Activated B cell treated with CpG ODN at 0.5 μM for 24 hours (primary cell): ENCODE results near the gene ZNF554. TPM values are rescaled to one million over a fixed set of nuclear protein-coding genes. Genes with fewer than 3 reads are reported as not detected.

Experiments
- ATAC-seq: fragments of 200-7000 bp; cut with Tn5 transposase; one replicate; pipeline ENCODE4 v1.10.0; 2021; ENCODE audit warnings: low read depth, mild to moderate bottlenecking, moderate library complexity
- CTCF ChIA-PET: fragments of 350-600 bp; sonication (Branson Sonifier 250); formaldehyde crosslinking; loops from one replicate; lab custom pipeline; 2021; ENCODE audit warnings: antibody characterized with exemption; lab: Charles Lee
- POLR2A ChIA-PET: fragments of 350-600 bp; sonication (Branson Sonifier 250); formaldehyde crosslinking; loops from one replicate; lab custom pipeline; 2021; ENCODE audit warnings: antibody characterized with exemption; lab: Charles Lee
- DNase-seq: peaks from one replicate; pipeline ENCODE4 v3.0.0; 2022
- H3K27ac Mint-ChIP-seq: one replicate; pipeline ENCODE4 v1.8.0; 2020; ENCODE audit warnings: mixed read lengths
- H3K27me3 Mint-ChIP-seq: one replicate; pipeline ENCODE4 v1.8.0; 2021; ENCODE audit warnings: mixed read lengths
- H3K36me3 Mint-ChIP-seq: one replicate; pipeline ENCODE4 v1.8.0; 2021; ENCODE audit warnings: low read depth, mixed read lengths
- H3K4me1 Mint-ChIP-seq: one replicate; pipeline ENCODE4 v1.8.0; 2021; ENCODE audit warnings: mixed read lengths
- H3K4me3 Mint-ChIP-seq: one replicate; pipeline ENCODE4 v1.8.0; 2020; ENCODE audit warnings: mild to moderate bottlenecking, mixed read lengths
- H3K9me3 Mint-ChIP-seq: one replicate; pipeline ENCODE4 v1.8.0; 2020; ENCODE audit warnings: mixed read lengths
- intact Hi-C: fragments of 100-400 bp; cut with micrococcal nuclease; formaldehyde crosslinking; loops from one replicate; pipeline ENCODE4 v1.15.1; 2024
- total RNA-seq: library from RNA; stranded (reverse); gene quantifications from 2 replicates; pipeline ENCODE4 v1.2.3, GENCODE V29; 2022
- TF ChIP-seq, protein P1 (sequence below): fragments of 200-600 bp; IDR thresholded peaks from one replicate; pipeline ENCODE4 v1.8.0; 2022; ENCODE audit warnings: antibody characterized with exemption, mild to moderate bottlenecking

ZNF554 gene
- total RNA-seq, 1 donor from 2014 or later, result 3.1 TPM

DNA sequence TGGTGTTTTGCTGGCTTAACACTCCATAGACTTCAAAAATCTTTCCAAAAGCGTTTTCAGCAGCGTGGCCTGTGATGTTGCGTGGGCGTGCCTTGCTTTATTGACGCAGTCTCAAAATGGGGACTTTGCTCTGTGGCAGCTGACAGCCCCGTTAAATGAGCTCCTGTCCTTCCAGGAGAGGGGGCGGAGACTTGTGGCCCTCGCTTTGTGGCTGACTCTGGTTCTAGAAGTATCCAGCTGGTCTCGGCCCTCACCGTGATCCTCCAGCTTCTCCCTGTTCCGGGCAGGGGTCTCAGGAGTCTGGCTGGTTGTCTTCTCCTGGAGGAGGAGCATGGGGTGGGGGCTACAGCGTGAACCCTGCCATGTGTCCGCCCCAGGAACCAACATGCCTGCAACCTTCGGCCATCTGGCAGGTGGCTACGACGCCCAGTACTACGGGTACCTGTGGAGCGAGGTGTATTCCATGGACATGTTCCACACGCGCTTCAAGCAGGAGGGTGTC lies 8.4 kb upstream of the ZNF554 start:
- Mint-ChIP-seq H3K27ac (no peak overlapping the region), H3K9me3 (no peaks in the 10 kb centered on the region), H3K36me3 (peaks cover 42% of the 10 kb centered on the region), H3K4me3 (no peak overlapping the region), H3K27me3 (no peaks in the 10 kb centered on the region), H3K4me1 (no peaks in the 10 kb centered on the region)
- intact Hi-C loops, result no loop called here
- TF ChIP-seq, protein P1, sequence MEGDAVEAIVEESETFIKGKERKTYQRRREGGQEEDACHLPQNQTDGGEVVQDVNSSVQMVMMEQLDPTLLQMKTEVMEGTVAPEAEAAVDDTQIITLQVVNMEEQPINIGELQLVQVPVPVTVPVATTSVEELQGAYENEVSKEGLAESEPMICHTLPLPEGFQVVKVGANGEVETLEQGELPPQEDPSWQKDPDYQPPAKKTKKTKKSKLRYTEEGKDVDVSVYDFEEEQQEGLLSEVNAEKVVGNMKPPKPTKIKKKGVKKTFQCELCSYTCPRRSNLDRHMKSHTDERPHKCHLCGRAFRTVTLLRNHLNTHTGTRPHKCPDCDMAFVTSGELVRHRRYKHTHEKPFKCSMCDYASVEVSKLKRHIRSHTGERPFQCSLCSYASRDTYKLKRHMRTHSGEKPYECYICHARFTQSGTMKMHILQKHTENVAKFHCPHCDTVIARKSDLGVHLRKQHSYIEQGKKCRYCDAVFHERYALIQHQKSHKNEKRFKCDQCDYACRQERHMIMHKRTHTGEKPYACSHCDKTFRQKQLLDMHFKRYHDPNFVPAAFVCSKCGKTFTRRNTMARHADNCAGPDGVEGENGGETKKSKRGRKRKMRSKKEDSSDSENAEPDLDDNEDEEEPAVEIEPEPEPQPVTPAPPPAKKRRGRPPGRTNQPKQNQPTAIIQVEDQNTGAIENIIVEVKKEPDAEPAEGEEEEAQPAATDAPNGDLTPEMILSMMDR, result no peak
- ChIA-PET POLR2A (interaction anchor here (0.5 kb wide), 1 partner anchor 553 kb away, joined by 3 read pairs; no protein-coding TSS in a partner anchor), CTCF (no interaction called here)
- no peak for DNase-seq
- no peak for ATAC-seq

DNA sequence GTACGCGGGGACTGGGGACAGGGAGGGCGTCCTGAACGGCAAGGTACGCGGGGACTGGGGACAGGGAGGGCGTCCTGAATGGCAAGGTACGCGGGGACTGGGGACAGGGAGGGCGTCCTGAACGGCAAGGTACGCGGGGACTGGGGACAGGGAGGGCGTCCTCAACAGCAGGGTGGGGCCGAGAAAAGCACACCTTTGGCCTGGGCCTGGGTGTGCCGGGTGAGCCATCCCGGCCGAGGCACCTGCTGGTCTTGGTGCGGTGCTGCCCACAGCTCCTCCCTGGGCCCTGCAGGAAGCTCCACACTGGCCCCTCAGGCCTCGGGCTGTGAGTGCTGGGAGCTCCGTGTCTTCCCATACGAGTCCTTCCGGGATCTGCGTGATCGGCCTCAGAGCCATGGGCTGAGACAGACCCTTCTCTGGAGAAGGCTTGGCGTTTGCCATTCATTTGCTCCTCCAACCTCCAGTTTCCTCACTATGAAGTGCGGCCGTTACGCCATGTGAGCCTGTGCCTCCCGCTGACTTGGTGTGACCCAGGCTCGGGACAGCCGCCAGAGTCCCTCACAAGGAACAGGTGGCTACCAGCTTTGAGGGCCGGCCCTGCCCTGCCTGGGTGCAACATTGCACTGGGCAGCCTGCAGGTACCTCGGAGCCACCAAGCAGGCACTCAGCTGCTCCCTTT lies 7.8 kb upstream of the ZNF554 start:
- no peaks in the 10 kb centered on the region for H3K4me1 Mint-ChIP-seq
- DNase-seq (no peak), ATAC-seq (no peak)
- TF ChIP-seq, protein P1, result no peak
- H3K27ac Mint-ChIP-seq, result no peak overlapping the region
- no peaks in the 10 kb centered on the region for H3K9me3 Mint-ChIP-seq
- intact Hi-C loops, result no loop called here
- CTCF ChIA-PET, result no interaction called here
- no peak overlapping the region for H3K4me3 Mint-ChIP-seq
- H3K36me3 Mint-ChIP-seq, result peaks cover 38% of the 10 kb centered on the region
- H3K27me3 Mint-ChIP-seq, result no peaks in the 10 kb centered on the region
- POLR2A ChIA-PET, result interaction anchor here (0.5 kb wide), 1 partner anchor 554 kb away, joined by 3 read pairs; no protein-coding TSS in a partner anchor

DNA sequence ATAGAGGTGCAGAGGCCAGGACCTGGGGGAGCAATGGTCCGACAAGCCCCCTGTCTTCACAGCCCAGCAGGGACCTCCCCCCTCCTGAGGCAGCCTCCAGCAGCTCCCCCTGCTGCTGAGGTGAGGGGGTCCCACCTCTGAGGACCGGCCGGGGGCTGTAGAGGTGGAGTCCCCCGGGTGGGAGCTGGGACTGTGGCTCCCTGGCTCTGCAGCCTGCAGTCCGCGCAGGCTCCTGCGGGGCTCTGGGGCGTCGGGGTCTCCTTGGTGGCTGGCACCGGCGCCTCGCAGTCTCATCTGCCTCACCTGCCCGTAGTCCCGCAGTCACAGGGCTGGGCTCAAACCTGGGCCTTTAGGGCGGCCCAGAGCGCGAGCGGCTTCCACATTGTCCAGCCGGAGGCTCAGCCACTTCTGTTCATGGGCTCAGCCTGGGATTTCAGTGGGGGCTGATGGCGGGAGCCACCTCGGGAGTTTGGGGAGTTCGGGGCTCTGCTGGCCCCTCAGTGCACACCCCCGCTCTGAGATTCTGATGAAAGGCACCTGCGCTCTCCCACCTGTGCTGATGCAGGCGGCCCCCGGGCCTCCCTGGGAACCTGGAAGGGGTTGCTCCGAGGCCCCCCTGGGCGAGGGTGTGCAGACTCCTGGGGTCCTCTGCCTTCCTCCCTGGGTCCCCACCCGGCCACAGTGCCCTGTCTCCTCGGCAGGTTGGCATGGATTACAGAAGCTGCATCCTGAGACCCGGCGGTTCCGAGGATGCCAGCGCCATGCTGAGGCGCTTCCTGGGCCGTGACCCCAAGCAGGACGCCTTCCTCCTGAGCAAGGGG lies 7.0 kb upstream of the ZNF554 start:
- CTCF ChIA-PET, result no interaction called here
- H3K4me1 Mint-ChIP-seq, result peaks cover 2% of the 10 kb centered on the region
- H3K27me3 Mint-ChIP-seq, result no peaks in the 10 kb centered on the region
- ATAC-seq (no peak), DNase-seq (no peak)
- POLR2A ChIA-PET, result no interaction called here
- H3K27ac Mint-ChIP-seq, result no peak overlapping the region
- intact Hi-C loops, result no loop called here
- H3K9me3 Mint-ChIP-seq, result no peaks in the 10 kb centered on the region
- TF ChIP-seq, protein P1, result no peak
- H3K4me3 Mint-ChIP-seq, result no peak overlapping the region
- peaks cover 35% of the 10 kb centered on the region for H3K36me3 Mint-ChIP-seq

DNA sequence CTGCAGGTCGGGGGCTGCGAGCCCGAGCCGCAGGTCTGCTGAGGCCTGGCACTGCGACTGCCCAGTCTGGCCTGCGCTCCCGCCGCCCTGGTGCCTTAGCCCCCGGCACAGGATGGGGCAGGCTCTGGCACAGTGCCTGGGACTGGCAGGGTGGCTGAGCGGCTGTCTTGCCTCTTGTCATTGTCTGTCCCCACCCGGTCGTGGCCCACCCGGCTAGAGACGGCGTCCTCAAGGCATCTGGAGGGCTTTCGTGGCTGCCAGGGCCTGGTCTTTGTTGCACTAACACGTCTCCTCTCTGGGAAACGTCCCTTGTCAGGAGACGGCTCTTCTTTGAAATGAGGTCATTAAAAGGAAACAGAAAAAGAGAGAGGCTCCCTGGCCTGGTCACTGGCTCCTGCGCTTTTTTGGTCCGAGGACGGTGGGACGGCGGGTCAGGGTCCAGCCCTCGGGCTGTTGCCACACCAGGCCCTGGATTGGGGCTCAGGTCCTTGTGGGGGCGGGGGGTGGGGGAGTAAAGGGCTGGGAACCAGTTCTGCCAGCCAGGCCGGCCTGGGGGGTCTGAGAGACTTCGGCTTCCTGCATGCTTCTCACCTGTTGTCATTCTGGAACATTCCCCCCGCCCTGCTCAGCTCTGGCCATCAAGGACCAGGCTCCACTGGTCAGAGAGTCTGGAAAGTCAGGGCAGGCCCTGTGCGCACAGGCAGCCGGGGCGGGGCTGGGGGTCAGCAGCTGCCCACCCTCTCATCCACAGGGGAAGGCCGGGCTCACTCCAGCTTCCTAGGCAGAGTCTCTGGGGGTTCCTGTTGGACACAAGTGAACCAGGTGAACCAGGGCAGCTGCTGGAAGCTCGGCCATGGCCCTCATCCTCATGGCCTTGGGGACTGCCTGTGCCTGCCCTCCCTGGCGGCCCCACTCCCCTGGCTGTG lies 6.2 kb upstream of the ZNF554 start:
- ChIA-PET POLR2A (no interaction called here), CTCF (no interaction called here)
- Mint-ChIP-seq H3K4me1 (peaks cover 3% of the 10 kb centered on the region), H3K9me3 (no peaks in the 10 kb centered on the region), H3K27me3 (no peaks in the 10 kb centered on the region), H3K27ac (no peak overlapping the region), H3K36me3 (peaks cover 30% of the 10 kb centered on the region), H3K4me3 (no peak overlapping the region)
- no peak for ATAC-seq
- TF ChIP-seq, protein P1, result no peak
- intact Hi-C loops, result no loop called here
- DNase-seq, result no peak
